ENCODE measurements around the gene PPP1R8.
"Not testable (repeated sequence)": the region's sequence is repeated elsewhere in the genome, so short reads cannot be mapped to it uniquely, and the experiment has no call there.

DNA sequence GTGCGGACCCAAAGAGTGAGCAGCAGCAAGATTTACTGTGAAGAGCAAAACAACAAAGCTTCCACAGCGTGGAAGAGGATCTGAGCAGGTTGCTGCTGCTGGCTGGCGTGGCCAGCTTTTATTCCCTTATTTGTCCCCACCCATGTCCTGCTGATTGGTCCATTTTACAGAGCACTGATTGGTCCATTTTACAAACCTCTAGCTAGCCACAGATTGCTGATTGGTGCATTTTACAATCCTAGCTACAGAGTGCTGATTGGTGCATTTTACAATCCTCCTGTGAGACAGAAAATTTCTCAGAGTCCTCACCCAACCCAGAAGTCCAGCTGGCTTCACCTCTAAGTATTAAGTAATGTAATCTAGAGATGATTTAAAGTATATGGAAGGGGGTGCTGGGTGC lies 40.3 kb upstream of the PPP1R8 start:
- TF ChIP-seq, protein P1, sequence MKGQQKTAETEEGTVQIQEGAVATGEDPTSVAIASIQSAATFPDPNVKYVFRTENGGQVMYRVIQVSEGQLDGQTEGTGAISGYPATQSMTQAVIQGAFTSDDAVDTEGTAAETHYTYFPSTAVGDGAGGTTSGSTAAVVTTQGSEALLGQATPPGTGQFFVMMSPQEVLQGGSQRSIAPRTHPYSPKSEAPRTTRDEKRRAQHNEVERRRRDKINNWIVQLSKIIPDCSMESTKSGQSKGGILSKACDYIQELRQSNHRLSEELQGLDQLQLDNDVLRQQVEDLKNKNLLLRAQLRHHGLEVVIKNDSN (CRISPR knock-in tag; IDR thresholded peaks at IDR 0.05): not testable (repeated sequence)
- TF ChIP-seq ZNF671 (CRISPR knock-in tag; IDR thresholded peaks at IDR 0.05); ETV6 (CRISPR knock-in tag; IDR thresholded peaks at IDR 0.05); FOXK1 (CRISPR knock-in tag; IDR thresholded peaks at IDR 0.05); NR1H2 (CRISPR knock-in tag; IDR thresholded peaks at IDR 0.05); ATF3 (CRISPR knock-in tag; conservative IDR thresholded peaks at IDR 0.05); CTCF (IDR thresholded peaks at IDR 0.05); AFF4 (CRISPR knock-in tag; IDR thresholded peaks at IDR 0.05; ENCODE audit: borderline replicate concordance); ZNF121 (CRISPR knock-in tag; IDR thresholded peaks at IDR 0.05); JUN (CRISPR knock-in tag; IDR thresholded peaks at IDR 0.05): not testable (repeated sequence)

Measured in WTC11 (cell line).